ENCODE results near the gene ZNF484. TPM values are rescaled to one million over a fixed set of nuclear protein-coding genes. Genes with fewer than 3 reads are reported as not detected.
"Not testable (repeated sequence)": the region's sequence is repeated elsewhere in the genome, so short reads cannot be mapped to it uniquely, and the experiment has no call there.

Gene ZNF484
- total and polyA plus RNA-seq, 2 experiments from 2014 or later: 3.4 to 10.5 TPM

DNA sequence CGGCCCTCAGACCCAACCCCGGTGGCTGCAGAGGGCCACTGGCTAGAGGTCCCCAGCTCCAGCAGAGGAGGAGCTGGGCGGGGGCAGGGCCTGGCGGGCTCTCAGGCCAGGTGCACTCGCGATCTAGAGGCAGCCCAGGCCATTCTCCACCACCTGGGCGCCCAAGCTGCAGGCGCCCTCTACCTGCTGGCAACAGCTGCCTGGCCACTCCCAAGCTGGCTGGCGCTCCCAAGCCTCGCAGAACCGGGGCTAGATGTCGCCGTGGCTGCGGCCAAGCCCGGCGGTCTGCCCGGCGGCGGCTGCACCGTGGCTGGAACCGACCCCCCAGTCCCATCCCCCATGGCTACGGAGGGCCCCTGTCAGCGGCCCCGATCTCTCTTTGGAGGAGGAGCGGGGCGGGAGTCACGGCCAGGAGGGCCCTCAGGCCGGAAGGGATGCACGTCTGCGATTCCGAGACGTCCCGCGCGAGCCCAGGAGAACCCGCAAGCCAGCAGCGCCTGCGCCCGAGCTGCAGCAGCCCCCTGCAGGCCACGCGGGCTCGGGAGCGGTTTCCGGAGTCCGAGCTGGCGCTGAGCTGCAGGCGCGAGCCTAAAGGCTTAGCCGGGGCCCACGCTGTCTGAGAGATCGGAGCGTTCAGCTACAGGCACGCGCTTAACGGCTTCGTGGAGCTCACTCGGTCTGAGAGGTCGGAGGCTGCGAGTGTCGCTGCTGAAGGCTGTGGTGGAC lies 68.9 kb downstream of the ZNF484 start:
- Histone ChIP-seq H3K36me3 (no peaks in the 10 kb centered on the region), H3K9me3 (ENCODE audit: low read depth) (no peaks in the 10 kb centered on the region), H3K27ac (no peak overlapping the region), H3K27me3 (peaks cover 100% of the 10 kb centered on the region), H3K4me3 (peak overlapping the region; percentile 6), H3K4me1 (ENCODE audit: low read depth) (no peaks in the 10 kb centered on the region)
- TF ChIP-seq, protein P1, sequence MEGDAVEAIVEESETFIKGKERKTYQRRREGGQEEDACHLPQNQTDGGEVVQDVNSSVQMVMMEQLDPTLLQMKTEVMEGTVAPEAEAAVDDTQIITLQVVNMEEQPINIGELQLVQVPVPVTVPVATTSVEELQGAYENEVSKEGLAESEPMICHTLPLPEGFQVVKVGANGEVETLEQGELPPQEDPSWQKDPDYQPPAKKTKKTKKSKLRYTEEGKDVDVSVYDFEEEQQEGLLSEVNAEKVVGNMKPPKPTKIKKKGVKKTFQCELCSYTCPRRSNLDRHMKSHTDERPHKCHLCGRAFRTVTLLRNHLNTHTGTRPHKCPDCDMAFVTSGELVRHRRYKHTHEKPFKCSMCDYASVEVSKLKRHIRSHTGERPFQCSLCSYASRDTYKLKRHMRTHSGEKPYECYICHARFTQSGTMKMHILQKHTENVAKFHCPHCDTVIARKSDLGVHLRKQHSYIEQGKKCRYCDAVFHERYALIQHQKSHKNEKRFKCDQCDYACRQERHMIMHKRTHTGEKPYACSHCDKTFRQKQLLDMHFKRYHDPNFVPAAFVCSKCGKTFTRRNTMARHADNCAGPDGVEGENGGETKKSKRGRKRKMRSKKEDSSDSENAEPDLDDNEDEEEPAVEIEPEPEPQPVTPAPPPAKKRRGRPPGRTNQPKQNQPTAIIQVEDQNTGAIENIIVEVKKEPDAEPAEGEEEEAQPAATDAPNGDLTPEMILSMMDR (IDR thresholded peaks at IDR 0.05; ENCODE audit: low read depth, low read length): peak; percentile 38
- DNase-seq (ENCODE audit: low read depth in 1 of 2, low spot score in 1 of 2): peak; percentile 83 to 86

DNA sequence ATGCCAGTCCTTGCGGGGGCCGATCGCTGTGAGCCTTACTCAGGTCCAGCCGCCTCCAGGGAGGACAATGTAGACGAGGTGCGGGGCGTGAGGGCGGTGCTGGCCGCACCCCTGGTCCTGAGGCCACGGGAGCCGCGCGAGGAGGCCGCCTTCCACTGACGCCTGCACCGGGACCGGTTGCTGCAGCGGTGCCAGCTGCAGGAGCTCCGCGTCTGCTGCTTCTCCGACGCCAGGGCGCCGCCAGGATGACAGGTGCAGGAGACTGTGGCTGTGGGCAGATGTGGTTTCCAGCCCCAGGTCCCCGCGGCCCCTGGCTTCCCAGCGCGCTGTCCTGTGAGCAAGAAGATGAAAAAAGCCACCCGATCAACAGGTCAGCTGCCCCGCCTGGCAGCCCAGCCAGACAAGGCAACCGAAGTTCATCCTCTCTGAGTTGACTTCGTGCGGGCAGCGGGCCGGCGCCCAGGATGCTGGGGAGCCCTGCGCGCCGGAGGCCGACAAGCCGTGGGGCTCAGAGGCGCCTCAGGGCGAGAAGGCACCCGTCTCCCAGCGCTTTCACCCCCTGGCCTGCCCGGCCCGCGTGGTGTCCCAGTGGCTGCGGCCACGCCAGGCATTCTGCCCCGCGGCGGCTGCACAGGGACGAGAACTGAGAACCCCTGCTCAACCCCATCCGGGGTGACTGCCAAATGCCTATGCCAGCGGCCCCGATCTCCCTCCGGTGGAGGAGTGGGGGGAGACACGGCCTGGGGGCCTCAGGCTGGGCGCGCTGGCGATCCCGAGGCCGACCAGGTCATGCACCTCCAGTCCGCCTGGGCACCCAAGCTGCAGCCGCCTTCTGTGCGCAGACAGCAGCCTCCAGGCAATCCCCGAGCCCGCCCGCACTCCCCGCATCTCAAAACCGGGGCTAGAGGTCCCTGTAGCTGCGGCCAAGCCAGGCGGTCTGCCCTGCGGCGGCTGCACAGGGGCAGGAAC lies 69.8 kb downstream of the ZNF484 start:
- TF ChIP-seq, protein P1 (IDR thresholded peaks at IDR 0.05; ENCODE audit: low read depth, low read length): no peak
- Histone ChIP-seq H3K4me1 (ENCODE audit: low read depth) (no peaks in the 10 kb centered on the region), H3K27ac (no peak overlapping the region), H3K4me3 (no peak overlapping the region), H3K9me3 (ENCODE audit: low read depth) (no peaks in the 10 kb centered on the region), H3K36me3 (no peaks in the 10 kb centered on the region), H3K27me3 (peaks cover 97% of the 10 kb centered on the region)
- DNase-seq (ENCODE audit: low read depth in 1 of 2, low spot score in 1 of 2): peak in 1 of 2 donors; percentile 1

DNA sequence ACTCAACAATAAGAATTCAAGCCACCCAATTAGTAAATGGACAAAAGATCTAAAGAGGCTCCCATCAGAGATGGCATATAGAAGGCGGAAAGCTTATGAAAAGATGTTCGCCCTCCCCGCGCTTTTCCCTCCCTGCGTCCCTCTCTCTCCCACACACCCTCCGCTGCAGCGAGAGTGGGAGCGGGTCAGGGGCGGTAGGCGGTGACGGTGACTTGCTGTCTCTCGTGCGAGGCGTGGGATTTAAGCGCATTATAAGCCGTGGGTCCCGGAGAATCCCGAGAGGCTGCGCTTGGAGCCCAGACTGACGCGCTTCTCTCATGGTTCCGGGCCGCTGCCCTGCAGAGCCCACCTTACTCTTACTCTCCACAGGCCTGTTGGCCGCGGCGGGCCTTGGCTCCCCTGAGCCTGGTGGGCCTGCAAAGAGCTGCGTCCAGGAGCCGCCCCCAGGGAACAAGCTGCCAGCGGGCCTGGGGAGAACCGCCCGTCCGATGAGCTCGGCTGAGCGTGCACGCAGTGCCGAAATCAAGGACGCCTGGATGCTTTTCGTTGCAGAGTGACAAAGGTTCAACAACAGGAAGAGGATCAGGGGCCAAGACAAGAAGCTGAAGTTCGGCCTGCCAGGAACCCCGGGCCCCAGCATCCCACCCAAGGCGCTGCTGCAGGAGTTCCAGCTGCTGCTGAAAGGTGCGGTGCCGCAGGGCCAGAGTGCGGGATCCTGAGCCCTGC lies 70.6 kb downstream of the ZNF484 start:
- no peaks in the 10 kb centered on the region for H3K4me1 ChIP-seq (ENCODE audit: low read depth)
- no peak for DNase-seq (ENCODE audit: low read depth in 1 of 2, low spot score in 1 of 2)
- H3K27ac ChIP-seq: no peak overlapping the region
- TF ChIP-seq, protein P1 (IDR thresholded peaks at IDR 0.05; ENCODE audit: low read depth, low read length): no peak
- H3K9me3 ChIP-seq (ENCODE audit: low read depth): no peaks in the 10 kb centered on the region
- H3K36me3 ChIP-seq: no peaks in the 10 kb centered on the region
- H3K4me3 ChIP-seq: no peak overlapping the region
- peaks cover 89% of the 10 kb centered on the region for H3K27me3 ChIP-seq

DNA sequence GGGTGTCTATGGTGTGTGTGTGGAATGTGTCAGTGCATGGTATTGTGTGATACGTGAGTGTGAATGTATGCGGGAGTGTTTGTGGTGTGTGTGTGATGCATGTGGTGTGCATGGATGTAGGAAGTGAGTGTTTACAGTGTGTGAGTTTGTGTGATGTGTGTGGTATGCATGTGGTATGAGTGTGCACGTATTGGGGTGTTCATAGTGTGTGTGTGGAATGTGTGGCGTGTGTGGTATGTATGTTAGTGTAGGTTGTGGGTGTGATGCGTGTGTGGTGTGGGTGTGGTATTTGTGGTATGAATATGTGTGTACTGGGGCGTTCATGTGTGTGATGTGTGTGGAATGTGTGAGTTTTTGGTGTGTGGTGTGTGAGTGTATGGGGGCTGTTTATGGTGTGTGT lies 73.1 kb downstream of the ZNF484 start:
- no peak for DNase-seq (ENCODE audit: low read depth in 1 of 2, low spot score in 1 of 2)
- H3K27ac ChIP-seq: no peak overlapping the region

DNA sequence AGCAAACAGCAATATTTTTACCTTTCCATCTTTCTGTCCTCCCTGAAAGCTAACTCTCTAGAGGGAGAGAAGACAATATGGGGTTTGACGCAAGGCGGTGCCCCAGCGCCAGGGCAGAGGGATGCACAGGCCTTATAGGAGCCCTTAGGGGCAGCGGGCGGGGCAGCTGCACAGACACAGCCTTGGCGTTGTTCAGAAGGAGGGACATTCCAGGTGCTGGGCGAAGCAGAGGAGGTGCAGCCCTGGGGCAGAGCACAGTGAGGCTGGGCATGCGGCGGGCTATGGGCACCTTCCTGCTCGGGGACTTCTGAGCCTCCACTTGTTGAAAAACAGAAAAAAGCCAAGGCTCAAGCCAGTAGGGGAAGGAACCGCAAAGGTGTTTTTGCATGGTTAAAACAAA lies 79.5 kb downstream of the ZNF484 start:
- no peak overlapping the region for H3K4me3 ChIP-seq
- no peak overlapping the region for H3K27ac ChIP-seq
- H3K9me3 ChIP-seq (ENCODE audit: low read depth): no peaks in the 10 kb centered on the region
- no peak for DNase-seq (ENCODE audit: low read depth in 1 of 2, low spot score in 1 of 2)
- peaks cover 28% of the 10 kb centered on the region for H3K27me3 ChIP-seq
- TF ChIP-seq, protein P1 (IDR thresholded peaks at IDR 0.05; ENCODE audit: low read depth, low read length): no peak
- H3K36me3 ChIP-seq: no peaks in the 10 kb centered on the region
- no peaks in the 10 kb centered on the region for H3K4me1 ChIP-seq (ENCODE audit: low read depth)

More for the DNA sequence above, 73.1 kb downstream of the ZNF484 start:
- TF ChIP-seq, protein P1 (IDR thresholded peaks at IDR 0.05; ENCODE audit: low read depth, low read length): no peak
- H3K27me3 ChIP-seq: peaks cover 64% of the 10 kb centered on the region
- H3K4me1 ChIP-seq (ENCODE audit: low read depth): no peaks in the 10 kb centered on the region
- no peaks in the 10 kb centered on the region for H3K9me3 ChIP-seq (ENCODE audit: low read depth)
- no peak overlapping the region for H3K4me3 ChIP-seq
- no peaks in the 10 kb centered on the region for H3K36me3 ChIP-seq

DNA sequence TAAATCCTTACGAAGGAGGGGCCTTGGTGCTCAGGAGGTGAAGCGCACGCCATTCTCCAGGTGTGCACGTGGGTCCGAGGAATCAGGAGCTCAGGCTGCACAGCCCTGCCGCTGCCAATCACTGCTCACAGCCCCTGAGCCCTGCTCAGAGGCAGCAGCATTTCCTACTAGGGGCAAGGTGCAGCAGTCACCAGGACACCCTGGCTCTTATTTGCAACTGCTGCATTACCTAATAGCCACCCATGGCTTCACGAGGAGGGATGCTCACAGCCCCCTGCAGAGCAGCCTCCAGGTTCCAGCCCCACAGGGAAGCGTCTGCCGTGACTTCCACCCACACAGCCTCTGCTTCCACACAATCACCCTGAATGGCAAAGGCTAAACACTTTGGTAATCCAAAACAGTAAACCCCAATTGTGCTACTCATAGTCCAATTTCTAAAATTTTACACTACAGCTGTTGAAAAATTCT lies 81.5 kb downstream of the ZNF484 start:
- H3K9me3 ChIP-seq (ENCODE audit: low read depth); DNase-seq (ENCODE audit: low read depth in 1 of 2, low spot score in 1 of 2); H3K27ac ChIP-seq; H3K4me3 ChIP-seq; H3K4me1 ChIP-seq (ENCODE audit: low read depth); H3K36me3 ChIP-seq: not testable (repeated sequence)
- H3K27me3 ChIP-seq: peaks cover 41% of the 10 kb centered on the region
